Endothelial cell of umbilical vein (primary cell): ENCODE measurements around the gene DOCK1. TPM values are rescaled to one million over a fixed set of nuclear protein-coding genes. Genes with fewer than 3 reads are reported as not detected.

ENCODE experiments used
- BruUV-seq: library from RNA; stranded (reverse); fragments of 400-500 nt; replicated peaks from 2 replicates; lab custom pipeline; 2021; lab: Mats Ljungman, UMichigan
- CTCF ChIA-PET: fragments of 300-600, 350-600 bp; sonication (Branson Sonifier 250); formaldehyde crosslinking; loops from one replicate; lab custom pipeline; 2021; ENCODE audit warnings: antibody characterized with exemption, inconsistent platforms; lab: Charles Lee
- POLR2A ChIA-PET: fragments of 300-600, 350-600 bp; sonication (Branson Sonifier 250); formaldehyde crosslinking; loops from one replicate; lab custom pipeline; 2021; ENCODE audit warnings: antibody characterized with exemption, inconsistent platforms; lab: Charles Lee
- DNase-seq: peaks from one replicate; pipeline ENCODE4 v3.0.0-alpha.2; 2011; ENCODE audit warnings: low read depth, low spot score
- FAIRE-seq: peaks from 2 replicates; lab custom pipeline; 2011; peaks lifted over from hg19 to GRCh38; lab: Jason Lieb, UNC
- H2AFZ ChIP-seq: 2 replicates; pipeline ENCODE4 v1.6.0; 2012; ENCODE audit warnings: low read depth, low read length, control low read depth, inconsistent platforms
- H3K27ac ChIP-seq: 2 replicates; pipeline ENCODE4 v1.5.1; 2011; ENCODE audit warnings: low read depth, mild to moderate bottlenecking, control low read depth, low read length, moderate library complexity; ENCODE audit not compliant: insufficient read depth
- H3K27me3 ChIP-seq, 2 experiments: 2 replicates each; pipeline versions ENCODE4 v1.6.0 to v1.6.1; 2011; ENCODE audit warnings: low read length in 2 of 2, mixed read lengths in 1 of 2; ENCODE audit not compliant: control insufficient read depth in 2 of 2, insufficient read depth in 2 of 2
- H3K36me3 ChIP-seq, 2 experiments: 2 replicates in 1 of 2; 3 replicates in 1 of 2; pipeline ENCODE4 v1.5.1; 2011; ENCODE audit warnings: low read length in 2 of 2, mild to moderate bottlenecking in 1 of 2, moderate library complexity in 1 of 2; ENCODE audit not compliant: control insufficient read depth in 2 of 2, insufficient read depth in 2 of 2; ENCODE audit errors: extremely low read depth in 1 of 2
- H3K4me1 ChIP-seq: 3 replicates; pipeline ENCODE4 v1.5.1; 2011; ENCODE audit warnings: mild to moderate bottlenecking, low read length; ENCODE audit not compliant: control insufficient read depth, insufficient read depth; ENCODE audit errors: extremely low read depth
- H3K4me2 ChIP-seq: 2 replicates; pipeline ENCODE4 v1.6.1; 2011; ENCODE audit warnings: low read length, control low read depth, mixed read lengths; ENCODE audit not compliant: insufficient read depth
- H3K4me3 ChIP-seq, 3 experiments: fragments of 200-600 bp in 1 of 3; sonication (generic), shearing (Covaris generic) in 1 of 3; replicated peaks in 1 of 3; 2 replicates each; pipeline ENCODE4 v1.5.1; 2011 to 2016; ENCODE audit warnings: control low read depth in 3 of 3, low read length in 3 of 3, mild to moderate bottlenecking in 2 of 3, inconsistent platforms in 1 of 3, low read depth in 1 of 3, moderate library complexity in 1 of 3; ENCODE audit not compliant: insufficient read depth in 1 of 3
- H3K79me2 ChIP-seq: 2 replicates; pipeline ENCODE4 v1.6.0; 2012; ENCODE audit warnings: low read length, inconsistent platforms; ENCODE audit not compliant: control insufficient read depth, insufficient read depth
- H3K9ac ChIP-seq: replicated peaks from 2 replicates; pipeline ENCODE3; 2011; ENCODE audit warnings: low read length, control low read depth; ENCODE audit not compliant: insufficient read depth; ENCODE audit errors: extremely low read depth
- H3K9me1 ChIP-seq: replicated peaks from 3 replicates; pipeline ENCODE4 v1.6.0; 2011; ENCODE audit warnings: mild to moderate bottlenecking, low read length; ENCODE audit not compliant: control insufficient read depth, insufficient read depth; ENCODE audit errors: extremely low read depth
- H3K9me3 ChIP-seq: replicated peaks from 2 replicates; pipeline ENCODE4 v1.5.1; 2012; ENCODE audit warnings: low read length, inconsistent platforms; ENCODE audit not compliant: control insufficient read depth, insufficient read depth
- H4K20me1 ChIP-seq: replicated peaks from 2 replicates; pipeline ENCODE3; 2011; ENCODE audit warnings: mild to moderate bottlenecking, low read length; ENCODE audit not compliant: control insufficient read depth, insufficient read depth; ENCODE audit errors: extremely low read depth
- CTCF ChIP-seq, 2 donors: IDR thresholded peaks; 1 replicate in 1 of 2; 2 replicates in 1 of 2; pipeline ENCODE4 v1.5.1; 2011; ENCODE audit warnings: low read length in 2 of 2, mild to moderate bottlenecking in 2 of 2, moderate library complexity in 2 of 2, control low read depth in 1 of 2, inconsistent platforms in 1 of 2, low read depth in 1 of 2; ENCODE audit not compliant: insufficient read depth in 1 of 2; ENCODE audit errors: extremely low read depth in 1 of 2
- EZH2 ChIP-seq: IDR thresholded peaks from 2 replicates; pipeline ENCODE4 v1.6.1; 2012; ENCODE audit warnings: borderline replicate concordance, low read depth, mild to moderate bottlenecking, moderate library complexity, low read length, inconsistent platforms; ENCODE audit not compliant: severe bottlenecking
- FOS ChIP-seq: IDR thresholded peaks from 2 replicates; pipeline ENCODE4 v1.6.1; 2011; ENCODE audit warnings: mild to moderate bottlenecking, low read length, moderate library complexity, borderline replicate concordance; ENCODE audit not compliant: insufficient read depth
- GATA2 ChIP-seq: IDR thresholded peaks from 2 replicates; pipeline ENCODE4 v1.7.0; 2011; ENCODE audit warnings: low read depth, mild to moderate bottlenecking, moderate library complexity, mixed read lengths, low read length; ENCODE audit not compliant: insufficient read length, insufficient read depth
- JUN ChIP-seq: IDR thresholded peaks from 2 replicates; pipeline ENCODE4 v1.6.1; 2011; ENCODE audit warnings: borderline replicate concordance, low read depth; ENCODE audit not compliant: insufficient read length, insufficient read depth
- MYC ChIP-seq: IDR thresholded peaks from one replicate; pipeline ENCODE4 v1.6.1; 2011; ENCODE audit warnings: mild to moderate bottlenecking, low read depth, low read length
- POLR2A ChIP-seq: IDR thresholded peaks from 2 replicates; pipeline ENCODE4 v1.6.1; 2012; ENCODE audit warnings: low read depth, mild to moderate bottlenecking, control low read depth, low read length
- POLR2AphosphoS5 ChIP-seq: IDR thresholded peaks from 2 replicates; pipeline ENCODE4 v1.6.1; 2012; ENCODE audit warnings: low read depth, mild to moderate bottlenecking, control low read depth, low read length, moderate library complexity; ENCODE audit not compliant: insufficient read depth
- dilution Hi-C: fragments of 300-500 bp; cut with MboI; formaldehyde crosslinking; loops from one replicate; pipeline ENCODE4 v1.15.0; 2019; ENCODE audit warnings: low sequenced_read_pairs; ENCODE audit not compliant: extremely low pct_ligation_motif_present
- intact Hi-C: fragments of 100-400 bp; cut with micrococcal nuclease; formaldehyde crosslinking; loops from one replicate; pipeline ENCODE4 v1.10.0; 2022
- polyA plus RNA-seq, 4 experiments: library from polyadenylated mRNA; depleted of rRNA in 3 of 4; stranded (reverse) in 3 of 4; unstranded in 1 of 4; fragments of >200 nt; gene quantifications; 2 replicates each; pipeline versions ENCODE4 v1.2.1 to v1.2.3, GENCODE V29; 2011 to 2012; ENCODE audit warnings: missing spikeins in 1 of 4
- total RNA-seq: library from RNA; stranded (reverse); gene quantifications from 2 replicates; pipeline ENCODE4 v1.2.3, GENCODE V29; 2021
- TF ChIP-seq, protein P1 (sequence below): IDR thresholded peaks from 2 replicates; pipeline ENCODE4 v1.6.1; 2011; ENCODE audit not compliant: insufficient read depth, insufficient read length

DOCK1 gene
- total and polyA plus RNA-seq, 2 donors (not counting 3 experiments of a cell fraction or from before 2014, with no cell fraction given): 22.5 to 83.1 TPM

- CTCF ChIA-PET: interaction anchor here (1.2 kb wide), 1 partner anchor 913 kb away, joined by 3 read pairs; no protein-coding TSS in a partner anchor
These were observed 12.0 kb upstream of the DOCK1 start for GRCh38 chr10:126893206-126893605.

More at GRCh38 chr10:126893206-126893605, 12.0 kb upstream of the DOCK1 start:
- Histone ChIP-seq H3K9me3 (no peaks in the 10 kb centered on the region), H3K4me2 (no peak overlapping the region), H3K9me1 (no peaks in the 10 kb centered on the region), H3K27me3 (no peaks in the 10 kb centered on the region), H3K79me2 (no peaks in the 10 kb centered on the region), H4K20me1 (no peaks in the 10 kb centered on the region), H3K36me3 (no peaks in the 10 kb centered on the region), H3K9ac (no peak overlapping the region), H3K4me3 (no peak overlapping the region), H2AFZ (no peak overlapping the region), H3K27ac (no peak overlapping the region), H3K4me1 (no peaks in the 10 kb centered on the region)
- no TSS peak for BruUV-seq
- TF ChIP-seq POLR2AphosphoS5: no peak
- no peak for TF ChIP-seq CTCF (IDR thresholded peaks at IDR 0.05; ENCODE audit: extremely low read depth in 1 of 2, insufficient read depth in 1 of 2, low read depth in 1 of 2, low read length in 2 of 2)
- no peak for TF ChIP-seq MYC
- TF ChIP-seq, protein P1, sequence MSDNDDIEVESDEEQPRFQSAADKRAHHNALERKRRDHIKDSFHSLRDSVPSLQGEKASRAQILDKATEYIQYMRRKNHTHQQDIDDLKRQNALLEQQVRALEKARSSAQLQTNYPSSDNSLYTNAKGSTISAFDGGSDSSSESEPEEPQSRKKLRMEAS: no peak
- TF ChIP-seq GATA2: no peak
- no peak for TF ChIP-seq FOS
- no peak for TF ChIP-seq EZH2
- no peak for TF ChIP-seq JUN
- TF ChIP-seq POLR2A: no peak
- dilution Hi-C loops: no loop called here
- FAIRE-seq: no peak
- DNase-seq: no peak
- POLR2A ChIA-PET: no interaction called here
- intact Hi-C loops: no loop called here
